G401 (cell line): ENCODE data around the gene SLC9A9. TPM values are rescaled to one million over a fixed set of nuclear protein-coding genes. Genes with fewer than 3 reads are reported as not detected.

Experiments
- DNase-seq: peaks from one replicate; pipeline ENCODE4 v3.0.0-alpha.2; 2015; ENCODE audit warnings: low spot score
- in situ Hi-C: cut with HindIII; loops from 2 replicates; pipeline ENCODE4 v1.10.0; 2016; ENCODE audit warnings: low sequenced_read_pairs, mixed read lengths
- total RNA-seq: library from RNA; depleted of rRNA; stranded (reverse); fragments of >200 nt; shearing (Covaris generic); gene quantifications from 2 replicates; pipeline ENCODE4 v1.2.3, GENCODE V29; 2014; rRNA removed

Gene SLC9A9
- total RNA-seq, 1 experiment from 2014 or later: not detected

GRCh38 chr3:143235614-143236204 lies 612.6 kb downstream of the SLC9A9 start:
- in situ Hi-C loops: no loop called here
- no peak for DNase-seq

- in situ Hi-C loops: no loop called here
- DNase-seq: no peak
Measured at GRCh38 chr3:143234526-143234925, 613.7 kb downstream of the SLC9A9 start.

DNA sequence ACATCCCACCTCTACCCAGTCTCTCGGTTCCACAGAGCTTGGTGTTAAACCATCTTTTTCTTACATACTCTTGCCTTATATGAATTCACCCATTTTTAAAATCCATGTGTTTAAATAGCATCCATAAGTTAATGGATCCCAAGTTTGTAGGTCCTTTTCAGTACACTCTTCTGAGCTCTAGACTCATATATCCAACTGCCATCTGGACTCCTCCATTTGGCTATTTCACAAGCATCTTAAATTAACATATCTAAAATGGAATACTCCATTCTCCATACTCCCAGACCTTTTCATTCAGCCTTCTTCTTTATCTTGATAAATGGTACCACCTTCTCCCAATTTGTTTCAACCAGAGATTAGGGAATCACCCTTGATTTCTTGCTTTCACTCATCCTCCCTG lies 615.3 kb downstream of the SLC9A9 start:
- DNase-seq: no peak
- in situ Hi-C loops: no loop called here

DNA sequence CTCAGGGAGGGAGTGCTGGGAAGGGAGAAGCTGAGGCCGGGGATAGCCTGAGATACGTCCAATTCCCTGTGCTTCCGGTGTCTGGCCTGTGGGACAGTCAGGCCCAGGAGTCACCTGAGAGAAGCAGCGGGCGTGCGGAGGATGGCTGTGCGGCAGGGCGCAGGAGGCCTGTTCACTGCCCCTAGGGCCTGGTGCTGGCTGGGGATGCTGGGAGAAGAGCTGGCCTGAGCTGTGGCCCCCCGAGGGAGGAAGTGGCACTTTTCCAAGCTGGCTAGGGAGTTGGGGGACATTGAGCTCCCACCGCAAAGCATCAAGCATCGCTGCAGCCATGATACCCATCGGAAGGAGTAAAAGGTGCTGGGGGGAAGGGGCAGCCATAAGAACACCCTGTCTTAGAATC lies 619.9 kb downstream of the SLC9A9 start:
- DNase-seq: no peak
- in situ Hi-C loops: no loop called here

- in situ Hi-C loops: no loop called here
Measured at GRCh38 chr3:143226678-143227291, 621.5 kb downstream of the SLC9A9 start.

DNA sequence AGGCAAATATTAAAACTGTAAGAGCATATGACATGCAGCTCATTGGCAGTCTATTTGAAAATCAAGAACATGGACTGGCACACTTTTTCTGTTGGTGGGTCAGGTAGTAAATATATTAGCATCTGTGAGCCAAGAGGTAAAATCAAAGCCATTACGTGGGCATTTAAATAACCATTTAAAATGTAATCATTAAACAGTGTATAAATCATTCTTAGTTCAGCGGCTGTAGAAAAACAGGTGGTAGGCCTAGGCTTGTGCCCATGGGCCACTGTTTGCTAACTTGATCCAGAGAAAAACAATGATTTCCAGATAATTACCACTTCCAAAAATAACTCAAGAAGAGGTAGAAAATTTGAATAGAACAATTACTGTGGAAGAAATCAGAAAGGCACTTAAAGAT lies 623.6 kb downstream of the SLC9A9 start:
- in situ Hi-C loops: no loop called here
- DNase-seq: no peak

More at GRCh38 chr3:143226678-143227291, 621.5 kb downstream of the SLC9A9 start:
- DNase-seq: no peak

DNA sequence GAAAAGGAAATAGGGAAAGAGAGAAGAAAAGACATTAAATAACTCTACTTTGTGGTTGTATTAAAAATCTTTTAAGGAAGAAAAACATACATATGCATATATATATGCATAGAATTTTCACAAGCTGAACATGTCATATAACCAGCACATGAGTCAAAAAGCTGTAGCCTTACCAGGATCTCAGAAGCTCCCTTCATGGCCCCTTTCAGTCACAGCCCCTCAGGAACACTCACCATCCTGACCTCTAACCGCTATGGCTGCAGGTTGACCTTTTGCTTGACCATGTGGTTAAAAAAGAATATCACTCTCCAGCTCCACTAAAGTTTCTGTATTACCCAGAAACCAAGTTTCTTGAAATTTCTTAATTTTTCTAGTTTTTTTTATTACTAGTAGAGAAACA lies 625.3 kb downstream of the SLC9A9 start:
- DNase-seq: no peak
- in situ Hi-C loops: no loop called here

DNA sequence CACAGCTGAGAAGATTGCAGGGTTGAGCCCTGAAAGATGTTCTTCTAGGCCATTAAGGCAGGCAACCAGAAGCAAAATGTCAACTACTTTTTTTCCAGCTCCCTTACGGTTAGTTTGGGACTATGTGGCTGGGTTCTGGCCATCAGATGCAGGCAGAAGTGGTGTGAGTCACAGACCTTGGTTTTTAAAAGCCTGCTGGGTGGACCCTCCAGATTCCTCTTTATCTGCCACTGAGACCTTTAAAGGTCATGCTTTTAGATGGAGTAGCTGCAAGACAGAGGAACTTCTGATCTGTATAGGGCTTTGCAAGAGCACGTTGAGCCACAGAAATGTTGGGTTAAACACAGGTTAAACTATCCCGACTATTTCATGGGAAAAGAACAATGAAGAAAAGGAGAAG lies 625.8 kb downstream of the SLC9A9 start:
- no peak for DNase-seq
- in situ Hi-C loops: no loop called here

GRCh38 chr3:143221446-143221845 lies 626.8 kb downstream of the SLC9A9 start:
- in situ Hi-C loops: no loop called here
- no peak for DNase-seq

DNA sequence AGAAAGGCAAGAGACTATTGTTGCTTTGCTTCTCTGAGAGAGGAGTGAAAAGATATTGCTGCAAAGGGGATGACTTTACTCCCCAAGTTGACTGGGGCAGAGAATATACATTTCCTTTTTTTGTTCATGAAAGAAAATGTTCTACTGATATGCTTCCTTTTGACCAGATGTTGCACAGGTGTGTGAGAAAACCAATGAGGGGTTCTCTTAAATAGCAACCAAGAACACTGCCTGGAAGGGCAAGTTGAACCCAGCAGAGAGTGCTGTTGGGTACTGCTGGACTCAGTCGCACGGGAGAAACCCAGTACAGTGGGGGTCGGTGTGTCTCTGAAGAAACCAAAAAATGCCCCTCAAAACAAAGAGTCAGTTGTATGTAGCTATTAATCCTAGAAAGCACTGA lies 627.5 kb downstream of the SLC9A9 start:
- no peak for DNase-seq
- in situ Hi-C loops: no loop called here

DNA sequence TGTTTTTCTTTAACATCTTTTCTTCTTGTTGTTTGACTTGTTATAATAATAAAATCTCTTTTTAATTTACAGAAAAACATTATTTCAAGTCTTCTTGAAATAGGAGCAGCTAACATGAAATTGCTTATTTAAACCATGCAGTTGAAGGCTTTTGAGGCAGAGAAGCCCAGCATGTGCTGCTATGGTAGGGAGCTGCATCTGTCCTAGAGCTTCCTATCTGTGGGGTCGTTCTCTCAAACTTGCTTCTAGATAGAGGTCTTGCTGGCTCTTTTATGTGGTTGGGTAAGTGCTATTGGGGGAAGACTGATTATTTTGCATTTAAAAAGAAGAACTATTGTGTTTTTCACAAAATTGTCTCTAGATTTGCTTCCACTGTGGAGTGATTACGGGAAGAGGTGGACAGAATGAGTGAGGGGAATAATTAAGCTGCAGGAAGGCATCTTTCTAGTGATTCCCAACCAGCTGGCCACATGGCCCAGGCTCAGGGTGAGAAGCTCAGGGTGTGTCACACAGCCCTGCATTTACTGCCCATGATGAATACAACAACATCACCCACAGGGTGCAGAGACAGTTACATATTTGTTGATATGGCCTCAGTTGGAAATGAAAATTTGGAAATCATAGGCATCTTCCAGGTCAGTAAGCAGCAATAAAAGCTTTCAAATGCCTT lies 630.0 kb downstream of the SLC9A9 start:
- no peak for DNase-seq
- in situ Hi-C loops: no loop called here

DNA sequence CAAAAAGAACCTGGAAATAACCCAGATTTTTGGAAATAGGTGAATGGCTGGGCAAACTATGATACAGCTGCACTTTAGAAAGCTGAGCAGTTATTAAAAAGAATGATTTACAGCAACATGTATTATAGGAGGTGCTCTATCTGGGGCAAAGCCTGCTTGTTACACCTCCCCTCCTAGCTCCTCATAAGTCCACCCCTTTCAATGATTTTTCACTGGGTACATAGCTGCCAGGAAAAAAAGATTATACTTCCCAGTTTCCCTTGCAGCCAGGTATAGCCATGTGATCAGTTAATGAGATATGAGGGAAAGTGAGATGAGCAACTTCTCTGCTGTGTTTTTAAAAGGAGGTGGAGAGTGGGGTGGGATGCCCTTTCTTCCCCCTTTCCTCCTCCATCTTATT lies 631.0 kb downstream of the SLC9A9 start:
- DNase-seq: no peak

GRCh38 chr3:143216709-143217182 lies 631.5 kb downstream of the SLC9A9 start:
- DNase-seq: no peak
- in situ Hi-C loops: no loop called here

More for the DNA sequence above, 631.0 kb downstream of the SLC9A9 start:
- in situ Hi-C loops: no loop called here

Other genes starting within 250 kb of the SLC9A9 start
- 0.10 TPM in 1 of 2 replicates, not detected in the other for gene DIPK2A, start 123.4 kb upstream of the SLC9A9 start, total RNA-seq